Measurements from ENCODE around the gene AHCYL2.

The AHCYL2 gene

GRCh38 chr7:129271500-129272355 is 46.9 kb downstream of the AHCYL2 start:
- DNase-seq (ENCODE audit: low read depth) = no peak
- TF ChIP-seq, protein P1, sequence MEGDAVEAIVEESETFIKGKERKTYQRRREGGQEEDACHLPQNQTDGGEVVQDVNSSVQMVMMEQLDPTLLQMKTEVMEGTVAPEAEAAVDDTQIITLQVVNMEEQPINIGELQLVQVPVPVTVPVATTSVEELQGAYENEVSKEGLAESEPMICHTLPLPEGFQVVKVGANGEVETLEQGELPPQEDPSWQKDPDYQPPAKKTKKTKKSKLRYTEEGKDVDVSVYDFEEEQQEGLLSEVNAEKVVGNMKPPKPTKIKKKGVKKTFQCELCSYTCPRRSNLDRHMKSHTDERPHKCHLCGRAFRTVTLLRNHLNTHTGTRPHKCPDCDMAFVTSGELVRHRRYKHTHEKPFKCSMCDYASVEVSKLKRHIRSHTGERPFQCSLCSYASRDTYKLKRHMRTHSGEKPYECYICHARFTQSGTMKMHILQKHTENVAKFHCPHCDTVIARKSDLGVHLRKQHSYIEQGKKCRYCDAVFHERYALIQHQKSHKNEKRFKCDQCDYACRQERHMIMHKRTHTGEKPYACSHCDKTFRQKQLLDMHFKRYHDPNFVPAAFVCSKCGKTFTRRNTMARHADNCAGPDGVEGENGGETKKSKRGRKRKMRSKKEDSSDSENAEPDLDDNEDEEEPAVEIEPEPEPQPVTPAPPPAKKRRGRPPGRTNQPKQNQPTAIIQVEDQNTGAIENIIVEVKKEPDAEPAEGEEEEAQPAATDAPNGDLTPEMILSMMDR (IDR thresholded peaks at IDR 0.05; ENCODE audit: control insufficient read depth, insufficient read depth, low read depth, low read length, missing control alignments) = peak; percentile 64
- H3K4me3 ChIP-seq (ENCODE audit: control insufficient read depth, low read depth, low read length) = no peak overlapping the region

GRCh38 chr7:129273936-129274335 is 49.1 kb downstream of the AHCYL2 start:
- H3K4me3 ChIP-seq (ENCODE audit: control insufficient read depth, low read depth, low read length) = no peak overlapping the region
- TF ChIP-seq, protein P1 (IDR thresholded peaks at IDR 0.05; ENCODE audit: control insufficient read depth, insufficient read depth, low read depth, low read length, missing control alignments) = no peak
- no peak for DNase-seq (ENCODE audit: low read depth)

- DNase-seq (ENCODE audit: low read depth) = no peak
- TF ChIP-seq, protein P1 (IDR thresholded peaks at IDR 0.05; ENCODE audit: control insufficient read depth, insufficient read depth, low read depth, low read length, missing control alignments) = no peak
- H3K4me3 ChIP-seq (ENCODE audit: control insufficient read depth, low read depth, low read length) = no peak overlapping the region
These were observed 52.8 kb downstream of the AHCYL2 start for GRCh38 chr7:129277629-129278028.

- TF ChIP-seq, protein P1 (IDR thresholded peaks at IDR 0.05; ENCODE audit: control insufficient read depth, insufficient read depth, low read depth, low read length, missing control alignments) = no peak
- H3K4me3 ChIP-seq (ENCODE audit: control insufficient read depth, low read depth, low read length) = no peak overlapping the region
- DNase-seq (ENCODE audit: low read depth) = no peak
These were observed 53.9 kb downstream of the AHCYL2 start for GRCh38 chr7:129278688-129279087.

GRCh38 chr7:129279757-129280156 is 54.9 kb downstream of the AHCYL2 start:
- DNase-seq (ENCODE audit: low read depth) = no peak
- TF ChIP-seq, protein P1 (IDR thresholded peaks at IDR 0.05; ENCODE audit: control insufficient read depth, insufficient read depth, low read depth, low read length, missing control alignments) = no peak
- no peak overlapping the region for H3K4me3 ChIP-seq (ENCODE audit: control insufficient read depth, low read depth, low read length)

GRCh38 chr7:129281163-129281562 is 56.3 kb downstream of the AHCYL2 start:
- no peak overlapping the region for H3K4me3 ChIP-seq (ENCODE audit: control insufficient read depth, low read depth, low read length)
- no peak for DNase-seq (ENCODE audit: low read depth)
- TF ChIP-seq, protein P1 (IDR thresholded peaks at IDR 0.05; ENCODE audit: control insufficient read depth, insufficient read depth, low read depth, low read length, missing control alignments) = no peak
